ENCODE data around the gene POLRMT.
A peak's percentile ranks its signal among the peaks of the same experiment; 100 is the strongest.
"Not testable (repeated sequence)": the region's sequence is repeated elsewhere in the genome, so short reads cannot be mapped to it uniquely, and the experiment has no call there.

Gene POLRMT

DNA sequence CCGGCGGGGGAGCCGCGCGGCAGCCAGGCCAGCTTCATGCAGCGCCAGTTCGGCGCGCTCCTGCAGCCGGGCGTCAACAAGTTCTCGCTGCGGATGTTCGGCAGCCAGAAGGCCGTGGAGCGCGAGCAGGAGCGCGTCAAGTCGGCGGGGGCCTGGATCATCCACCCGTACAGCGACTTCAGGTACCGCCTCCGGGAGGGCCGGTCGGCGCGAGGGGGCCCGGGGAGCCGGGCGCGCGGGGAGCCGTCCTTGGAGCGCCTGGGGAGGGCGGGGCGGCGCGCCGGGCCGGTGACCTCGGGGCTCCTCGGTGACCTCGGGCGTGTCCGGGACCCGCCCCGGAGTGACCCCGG is 43.0 kb downstream of the POLRMT start:
- peak; percentile 46 for DNase-seq

DNA sequence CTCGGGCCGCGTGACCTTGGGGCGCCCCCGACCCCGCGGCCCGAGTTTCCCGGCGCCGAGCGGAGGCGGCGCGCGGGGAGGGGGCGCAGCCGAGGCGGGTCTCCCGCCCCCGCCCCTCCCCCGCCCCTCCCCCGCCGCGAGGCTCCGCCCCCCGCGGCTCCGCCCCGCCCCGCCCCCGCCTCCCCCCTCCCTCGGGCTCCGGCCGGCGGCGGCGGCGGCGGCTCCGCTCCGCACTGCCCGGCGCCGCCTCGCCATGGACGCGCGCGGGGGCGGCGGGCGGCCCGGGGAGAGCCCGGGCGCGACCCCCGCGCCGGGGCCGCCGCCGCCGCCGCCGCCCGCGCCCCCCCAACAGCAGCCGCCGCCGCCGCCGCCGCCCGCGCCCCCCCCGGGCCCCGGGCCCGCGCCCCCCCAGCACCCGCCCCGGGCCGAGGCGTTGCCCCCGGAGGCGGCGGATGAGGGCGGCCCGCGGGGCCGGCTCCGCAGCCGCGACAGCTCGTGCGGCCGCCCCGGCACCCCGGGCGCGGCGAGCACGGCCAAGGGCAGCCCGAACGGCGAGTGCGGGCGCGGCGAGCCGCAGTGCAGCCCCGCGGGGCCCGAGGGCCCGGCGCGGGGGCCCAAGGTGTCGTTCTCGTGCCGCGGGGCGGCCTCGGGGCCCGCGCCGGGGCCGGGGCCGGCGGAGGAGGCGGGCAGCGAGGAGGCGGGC is 43.5 kb downstream of the POLRMT start, which contains the start of gene HCN2:
Gene HCN2, plus strand, starts transcription at position 189 of the 703 bp plus-strand sequence. Its CDS starts 65 bp downstream, at position 254.
- DNase-seq = no peak

DNA sequence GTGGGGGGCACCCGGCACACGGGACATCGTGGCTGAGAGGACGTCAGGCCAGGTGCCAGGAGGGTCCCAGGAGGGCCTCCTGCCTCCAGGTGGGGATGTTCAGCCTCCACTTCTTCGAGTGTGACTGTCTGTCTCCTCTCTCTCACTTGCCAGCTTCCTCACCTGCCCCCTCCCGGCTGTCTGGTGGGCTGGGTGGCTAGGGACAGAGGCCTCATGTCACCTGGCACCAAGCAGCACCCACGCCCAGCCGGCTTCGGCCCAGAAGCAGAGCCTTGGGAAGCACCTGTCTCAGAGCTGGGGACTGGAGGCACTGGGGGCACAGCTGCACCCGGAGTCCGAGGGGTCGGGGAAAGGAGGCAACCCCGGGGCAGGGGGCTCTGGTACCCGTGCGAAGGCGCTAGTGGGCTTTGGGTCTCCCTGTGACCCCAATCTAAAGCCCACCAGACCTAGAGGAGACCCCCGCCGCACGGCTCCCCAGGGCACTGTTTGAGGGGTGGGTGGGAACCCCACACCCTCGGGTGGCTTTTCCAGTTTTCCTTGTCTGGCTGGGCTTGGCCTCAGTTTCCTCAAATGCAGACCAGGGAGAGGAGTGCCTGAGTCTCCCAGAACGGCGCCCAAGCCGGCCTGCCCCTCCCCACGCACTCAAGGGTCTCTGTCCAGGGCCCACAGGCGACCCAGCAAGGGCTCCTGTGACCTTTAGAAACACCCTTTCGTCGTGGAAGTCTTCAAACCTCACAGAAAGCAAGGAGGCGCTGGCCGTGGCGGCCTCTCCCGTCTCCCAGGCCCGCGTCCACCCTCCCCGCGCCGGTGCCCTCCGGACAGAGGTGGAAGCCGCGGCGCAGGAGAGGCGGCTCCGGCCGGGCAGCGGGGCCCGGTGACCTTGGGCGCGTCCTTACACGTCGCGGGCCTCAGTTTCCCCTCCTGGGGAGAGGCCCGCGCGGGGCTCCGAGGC is 44.3 kb downstream of the POLRMT start:
- no peak for DNase-seq

DNA sequence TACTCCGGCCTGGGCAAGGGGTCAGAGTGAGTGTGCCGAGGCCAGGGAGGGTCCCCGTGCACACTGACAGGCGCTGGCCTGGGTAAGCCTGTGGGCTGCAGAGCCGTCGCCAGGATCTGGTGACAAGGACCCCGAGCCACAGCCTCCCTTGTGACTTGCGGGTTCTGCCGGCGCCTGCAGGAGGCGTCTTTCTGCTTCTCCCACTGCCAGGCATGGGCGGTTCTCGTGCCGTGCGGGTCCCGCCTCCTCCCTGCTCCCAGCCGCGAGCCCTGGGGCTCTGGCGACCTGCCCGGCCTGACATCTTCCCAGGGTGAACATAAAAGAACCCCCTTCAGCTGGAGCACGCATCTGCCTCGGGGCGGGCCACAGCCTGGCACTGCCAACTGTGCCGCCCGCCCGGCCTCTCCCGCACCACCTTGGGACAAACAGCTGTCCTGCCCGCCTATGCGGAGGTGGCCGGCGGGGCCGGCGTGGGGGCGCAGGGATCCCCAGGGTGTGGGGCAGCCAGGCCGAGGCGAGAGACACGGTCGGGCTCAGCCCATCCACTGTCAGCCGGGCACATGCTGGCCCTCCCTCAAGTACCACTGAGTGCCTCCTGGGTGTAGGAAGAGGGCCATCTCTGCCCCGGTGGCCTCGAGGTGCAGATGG is 45.1 kb downstream of the POLRMT start:
- DNase-seq = peak; percentile 83

DNA sequence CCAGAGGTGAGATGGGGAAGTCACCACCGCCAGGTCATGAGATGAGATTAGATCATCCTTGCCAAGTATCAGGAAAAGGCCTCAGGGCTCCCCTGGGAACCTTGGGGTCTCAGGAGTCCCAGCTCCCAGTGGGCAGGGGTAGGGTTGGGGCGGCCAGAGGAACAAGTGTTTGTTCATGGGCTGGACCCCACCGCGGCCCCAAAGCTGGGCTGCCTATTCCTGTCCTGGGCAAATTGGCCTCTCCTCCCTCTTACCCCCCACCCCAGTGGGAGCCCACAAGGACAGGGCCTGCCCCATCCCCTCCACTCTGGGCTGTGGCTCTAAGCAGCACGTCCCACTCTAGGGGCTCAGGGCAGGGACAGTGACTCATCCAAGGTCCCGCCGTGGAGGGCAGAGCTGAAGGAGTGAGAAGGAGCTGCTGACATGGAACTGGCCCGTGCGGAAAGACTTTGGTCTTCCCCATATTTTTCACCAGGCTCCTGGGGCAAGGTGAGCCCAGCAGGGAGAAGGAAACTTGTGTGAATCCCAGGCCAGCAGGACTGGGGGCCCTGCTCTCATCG is 47.7 kb downstream of the POLRMT start:
- DNase-seq = no peak

DNA sequence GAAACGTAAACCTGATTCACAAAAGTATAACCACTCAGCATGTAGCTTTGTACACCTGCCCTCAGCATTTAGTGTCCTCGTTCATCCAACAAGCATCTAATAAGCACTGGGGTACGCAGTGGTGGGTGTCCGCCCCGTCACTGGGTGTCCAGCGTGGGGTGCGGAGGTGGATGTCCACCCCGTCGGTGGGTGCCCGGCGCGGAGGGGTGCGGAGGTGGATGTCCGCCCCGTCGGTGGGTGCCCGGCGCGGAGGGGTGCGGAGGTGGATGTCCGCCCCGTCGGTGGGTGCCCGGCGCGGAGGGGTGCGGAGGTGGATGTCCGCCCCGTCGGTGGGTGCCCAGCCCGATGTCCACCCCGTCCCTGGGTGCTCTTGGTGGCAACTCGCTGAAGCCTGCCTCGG is 48.2 kb downstream of the POLRMT start:
- DNase-seq = not testable (repeated sequence)

DNA sequence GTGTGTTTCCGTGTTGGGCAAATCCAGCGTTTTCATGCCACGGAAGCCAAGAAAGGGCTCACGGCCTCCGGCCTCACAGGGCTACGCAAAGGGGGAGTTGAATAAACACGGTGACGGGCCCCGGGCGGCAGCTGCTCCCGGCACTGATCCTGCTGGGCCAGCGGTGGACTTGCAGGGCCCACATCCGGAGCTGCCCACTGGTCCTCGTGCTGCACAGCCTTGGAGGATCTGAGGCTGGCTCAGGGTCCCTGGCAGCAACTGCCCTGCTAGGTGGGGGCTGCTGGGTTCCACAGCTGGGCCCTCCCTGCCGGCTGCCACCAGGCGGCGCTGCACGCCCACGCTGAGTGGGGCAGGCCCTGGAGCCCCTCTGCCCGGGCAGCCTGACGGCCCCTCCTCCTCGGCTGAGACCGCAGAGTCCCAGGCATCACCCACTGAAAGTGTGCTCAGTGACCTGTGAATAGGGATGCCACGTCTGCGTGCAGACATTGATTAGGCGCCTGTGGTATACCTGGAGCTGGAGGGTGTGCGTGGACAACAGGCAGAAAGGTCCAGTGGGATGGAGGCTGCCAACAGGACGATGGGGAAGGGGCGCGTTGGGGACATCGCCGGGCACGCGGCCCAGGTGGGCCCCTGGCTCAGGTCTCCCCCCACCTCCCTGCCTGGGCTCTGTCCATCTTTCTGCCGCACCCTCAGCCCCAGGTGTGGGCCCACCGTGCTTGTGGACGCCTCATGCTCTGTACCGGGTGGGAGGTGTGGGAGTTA is 48.9 kb downstream of the POLRMT start:
- DNase-seq = peak; percentile 70

DNA sequence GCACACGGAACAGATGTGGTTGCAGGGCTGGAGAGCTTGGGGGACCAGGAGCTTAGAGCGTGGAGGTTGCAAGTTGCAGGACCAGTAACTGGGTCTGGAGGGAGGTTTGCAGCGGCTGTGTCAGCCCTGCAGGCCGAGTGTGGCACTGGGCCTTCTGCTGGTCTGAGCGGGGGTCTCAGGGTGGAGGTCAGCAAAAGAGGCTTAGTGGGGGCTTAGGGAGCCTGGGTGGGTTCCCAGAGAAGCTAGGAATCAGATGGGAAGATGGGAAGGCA is 49.4 kb downstream of the POLRMT start:
- DNase-seq = no peak

DNA sequence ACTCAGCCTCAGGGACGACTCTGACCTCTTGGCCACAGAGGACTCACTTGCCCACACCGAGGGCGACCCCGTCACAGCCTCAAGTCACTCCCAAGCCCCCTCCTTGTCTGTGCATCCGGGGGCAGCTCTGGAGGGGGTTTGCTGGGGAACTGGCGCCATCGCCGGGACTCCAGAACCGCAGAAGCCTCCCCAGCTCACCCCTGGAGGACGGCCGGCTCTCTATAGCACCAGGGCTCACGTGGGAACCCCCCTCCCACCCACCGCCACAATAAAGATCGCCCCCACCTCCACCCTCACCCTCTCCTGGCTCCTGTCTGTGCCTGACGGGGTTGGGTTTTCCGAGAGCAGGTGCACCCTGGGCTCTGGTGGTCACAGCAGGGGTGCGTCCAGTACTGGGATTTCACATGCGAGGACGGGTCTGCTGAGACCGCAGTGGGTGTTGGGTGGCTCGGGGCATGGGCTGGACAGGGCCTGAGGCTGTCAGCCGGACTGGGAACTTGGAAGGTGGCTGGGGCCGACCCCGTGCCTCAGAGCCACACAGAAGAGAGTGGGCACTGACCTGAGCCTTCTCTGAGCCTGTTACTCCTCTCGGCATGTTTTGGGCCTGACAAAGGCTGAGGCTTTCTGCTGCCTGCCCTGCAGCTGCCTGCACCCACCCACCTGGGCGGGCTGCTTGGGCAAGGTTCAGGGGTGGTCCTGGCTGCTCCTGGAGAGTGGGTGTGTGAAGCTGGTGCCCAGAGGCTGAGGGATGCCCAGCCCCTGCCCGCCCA is 50.0 kb downstream of the POLRMT start:
- no peak for DNase-seq

DNA sequence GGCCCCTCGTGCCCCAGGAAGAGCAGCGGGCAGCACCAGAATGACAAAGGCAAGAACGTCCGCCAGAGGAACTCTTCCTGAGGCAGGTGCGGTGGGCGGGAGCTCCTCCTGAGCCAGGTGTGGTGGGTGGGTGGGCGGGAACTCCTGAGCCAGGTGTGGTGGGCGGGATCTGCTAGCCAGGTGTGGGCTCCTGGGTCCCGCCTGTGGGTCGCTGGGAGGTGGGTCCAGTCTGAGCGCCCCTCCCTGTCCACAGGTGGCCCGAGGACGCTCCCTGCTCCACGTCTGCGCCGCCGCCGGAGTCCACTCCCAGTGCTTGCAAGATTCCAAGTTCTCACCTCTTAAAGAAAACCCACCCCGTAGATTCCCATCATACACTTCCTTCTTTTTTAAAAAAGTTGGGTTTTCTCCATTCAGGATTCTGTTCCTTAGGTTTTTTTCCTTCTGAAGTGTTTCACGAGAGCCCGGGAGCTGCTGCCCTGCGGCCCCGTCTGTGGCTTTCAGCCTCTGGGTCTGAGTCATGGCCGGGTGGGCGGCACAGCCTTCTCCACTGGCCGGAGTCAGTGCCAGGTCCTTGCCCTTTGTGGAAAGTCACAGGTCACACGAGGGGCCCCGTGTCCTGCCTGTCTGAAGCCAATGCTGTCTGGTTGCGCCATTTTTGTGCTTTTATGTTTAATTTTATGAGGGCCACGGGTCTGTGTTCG is 50.7 kb downstream of the POLRMT start:
- DNase-seq = no peak

DNA sequence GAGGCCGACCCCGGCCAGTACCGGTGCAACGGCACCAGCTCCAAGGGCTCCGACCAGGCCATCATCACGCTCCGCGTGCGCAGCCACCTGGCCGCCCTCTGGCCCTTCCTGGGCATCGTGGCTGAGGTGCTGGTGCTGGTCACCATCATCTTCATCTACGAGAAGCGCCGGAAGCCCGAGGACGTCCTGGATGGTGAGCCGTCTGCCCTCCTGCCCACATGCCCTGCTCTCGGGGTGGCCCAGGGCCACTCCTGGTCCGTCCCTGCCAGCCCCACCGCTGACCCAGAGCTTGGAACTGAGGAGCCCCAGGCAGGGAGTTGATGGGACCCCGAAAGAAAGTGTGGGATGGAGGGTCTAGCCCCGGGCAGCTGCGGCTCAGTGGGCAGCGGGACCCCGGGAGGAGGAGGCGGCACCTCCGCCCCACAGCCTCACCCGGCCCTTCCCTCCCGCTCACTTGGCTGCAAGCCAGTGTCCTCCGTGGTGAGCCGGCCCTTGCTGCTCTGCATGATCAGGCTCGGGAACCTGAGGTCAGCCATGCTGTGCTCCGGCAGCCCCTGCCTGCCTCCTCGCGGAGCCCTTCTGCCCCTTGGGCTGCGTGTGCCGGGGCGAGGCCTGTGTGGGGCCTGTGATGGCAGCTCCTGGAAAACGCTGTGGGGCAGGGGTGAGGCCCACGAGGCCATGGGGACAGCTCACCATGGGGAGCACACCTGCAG is 51.8 kb downstream of the POLRMT start:
- DNase-seq = no peak

DNA sequence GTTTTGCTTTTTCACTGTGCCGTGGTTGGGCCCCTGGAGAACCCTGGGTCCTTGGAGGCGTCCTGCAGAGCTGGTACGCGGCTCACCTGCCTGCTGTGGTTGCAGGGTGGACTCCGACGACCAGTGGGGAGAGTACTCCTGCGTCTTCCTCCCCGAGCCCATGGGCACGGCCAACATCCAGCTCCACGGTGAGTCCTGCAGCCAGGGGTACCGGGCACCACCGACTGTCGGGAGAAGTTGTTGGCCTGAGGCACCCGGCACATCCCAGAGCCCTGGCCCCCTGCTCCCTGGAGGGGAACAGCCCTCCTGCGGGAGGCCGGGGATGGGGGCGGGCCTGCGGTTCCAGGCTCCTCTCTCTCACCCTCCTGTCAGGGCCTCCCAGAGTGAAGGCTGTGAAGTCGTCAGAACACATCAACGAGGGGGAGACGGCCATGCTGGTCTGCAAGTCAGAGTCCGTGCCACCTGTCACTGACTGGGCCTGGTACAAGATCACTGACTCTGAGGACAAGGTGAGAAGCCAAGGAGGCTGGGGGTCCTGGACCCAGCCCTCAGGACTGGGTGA is 53.0 kb downstream of the POLRMT start:
- no peak for DNase-seq

DNA sequence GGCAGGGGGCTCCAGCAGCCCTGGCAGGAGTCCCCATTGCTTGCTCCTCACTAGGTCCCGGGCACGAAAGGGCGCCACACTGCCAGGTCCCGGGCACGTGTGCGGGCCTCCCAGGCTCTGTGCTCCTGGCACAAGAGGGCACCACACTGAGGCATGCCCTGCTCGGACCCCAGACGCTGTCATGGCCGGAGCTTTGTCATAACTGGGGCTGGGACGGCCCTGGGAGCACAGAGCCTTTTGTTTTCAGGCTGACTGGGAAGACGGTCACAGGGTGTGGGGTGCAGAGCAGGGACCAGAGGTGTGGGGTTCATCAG is 53.5 kb downstream of the POLRMT start:
- DNase-seq = no peak

DNA sequence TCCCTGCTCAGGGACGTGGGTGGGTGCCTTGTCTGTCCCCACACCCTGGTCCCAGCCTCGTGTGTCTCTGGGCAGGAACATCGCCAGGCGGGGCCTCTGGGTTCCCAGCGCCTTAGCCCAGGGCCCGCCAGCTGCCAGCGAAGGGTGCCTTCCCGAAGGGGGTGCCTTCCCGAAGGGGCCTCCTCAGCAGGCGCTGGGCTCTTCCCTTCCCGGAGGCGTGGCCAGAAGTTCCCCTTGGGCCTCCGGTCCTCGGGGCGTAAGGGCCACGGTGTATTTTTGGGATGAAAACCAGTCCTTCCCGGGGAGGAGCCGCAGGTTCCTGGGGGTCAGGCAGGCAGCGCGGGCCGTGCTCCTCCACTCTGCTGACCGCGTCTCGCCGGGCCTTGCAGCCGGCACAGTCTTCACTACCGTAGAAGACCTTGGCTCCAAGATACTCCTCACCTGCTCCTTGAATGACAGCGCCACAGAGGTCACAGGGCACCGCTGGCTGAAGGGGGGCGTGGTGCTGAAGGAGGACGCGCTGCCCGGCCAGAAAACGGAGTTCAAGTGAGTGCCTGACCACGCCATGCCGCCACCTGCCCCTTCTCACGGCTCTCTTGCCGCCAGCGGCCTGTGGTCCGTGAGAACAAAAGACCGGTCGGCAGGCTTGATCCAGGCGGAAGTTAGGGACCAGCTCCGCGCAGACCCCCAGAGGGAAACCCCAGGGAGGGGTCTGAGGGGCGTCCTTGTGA is 54.1 kb downstream of the POLRMT start:
- no peak for DNase-seq

DNA sequence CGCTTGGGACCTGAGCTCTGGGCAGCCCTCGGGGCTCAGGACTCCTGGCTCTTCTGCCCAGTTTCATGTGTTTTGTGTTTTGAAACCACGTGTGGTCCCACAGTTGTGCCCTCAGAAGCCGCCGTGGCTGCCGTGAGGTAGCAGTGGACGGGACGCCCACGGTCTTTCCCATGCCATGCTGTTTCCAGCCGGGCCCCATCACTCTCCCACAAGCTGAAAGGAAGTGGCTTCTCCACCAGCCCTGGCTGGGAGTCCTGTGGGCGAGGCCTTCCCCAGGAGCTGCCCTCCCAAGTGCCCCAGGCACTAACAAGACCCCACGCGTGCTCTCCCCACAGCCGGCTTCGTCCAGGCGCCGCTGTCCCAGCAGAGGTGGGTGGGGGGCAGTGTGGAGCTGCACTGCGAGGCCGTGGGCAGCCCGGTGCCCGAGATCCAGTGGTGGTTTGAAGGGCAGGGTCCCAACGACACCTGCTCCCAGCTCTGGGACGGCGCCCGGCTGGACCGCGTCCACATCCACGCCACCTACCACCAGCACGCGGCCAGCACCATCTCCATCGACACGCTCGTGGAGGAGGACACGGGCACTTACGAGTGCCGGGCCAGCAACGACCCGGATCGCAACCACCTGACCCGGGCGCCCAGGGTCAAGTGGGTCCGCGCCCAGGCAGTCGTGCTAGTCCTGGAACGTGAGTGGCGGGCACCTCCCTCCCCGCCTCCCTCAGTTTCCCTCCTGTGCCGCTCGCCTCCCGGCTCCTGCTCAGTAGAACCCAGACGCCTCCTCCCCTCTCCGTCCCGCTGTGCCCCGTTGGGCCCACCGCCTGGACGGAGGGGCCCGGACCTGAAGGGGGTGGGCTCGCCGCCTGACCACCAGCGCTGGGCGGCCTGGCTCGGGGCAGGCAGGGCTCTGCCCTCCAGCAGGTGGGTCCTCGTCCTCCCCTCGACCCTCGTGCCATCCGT is 55.6 kb downstream of the POLRMT start:
- DNase-seq = no peak

DNA sequence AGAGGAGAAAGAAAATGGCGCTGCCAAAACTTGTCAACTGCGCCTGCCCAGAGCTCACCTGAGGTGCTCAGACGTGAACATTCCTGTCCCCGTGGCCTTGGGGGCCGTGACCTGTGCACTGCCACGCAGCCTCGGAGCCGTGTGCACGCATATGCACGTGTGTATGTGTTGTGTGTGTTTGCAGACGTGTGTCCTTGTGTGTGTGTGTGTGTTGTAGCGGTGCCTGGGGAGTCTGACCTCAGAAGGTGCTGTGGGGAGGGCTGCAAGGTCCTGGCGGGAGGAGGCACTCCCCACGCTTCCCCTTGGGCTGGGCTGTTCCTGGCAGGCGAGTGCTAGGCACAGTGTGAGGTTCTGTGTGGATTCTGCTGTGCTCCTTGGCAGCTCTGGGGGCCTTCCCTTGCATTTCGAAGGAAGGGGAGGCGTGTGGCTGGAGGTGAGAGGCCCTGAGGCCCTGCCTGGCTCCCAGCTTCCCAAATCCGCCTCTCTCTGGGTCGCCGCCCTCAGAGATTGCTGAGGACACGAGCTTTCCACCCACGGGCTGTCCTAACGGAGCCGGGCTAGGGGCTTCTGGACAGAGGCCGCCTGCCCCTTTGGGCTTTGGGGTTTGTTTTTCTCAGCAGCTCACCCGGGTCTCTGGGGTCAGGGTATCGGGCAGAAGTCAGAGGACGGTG is 56.4 kb downstream of the POLRMT start:
- DNase-seq = no peak

DNA sequence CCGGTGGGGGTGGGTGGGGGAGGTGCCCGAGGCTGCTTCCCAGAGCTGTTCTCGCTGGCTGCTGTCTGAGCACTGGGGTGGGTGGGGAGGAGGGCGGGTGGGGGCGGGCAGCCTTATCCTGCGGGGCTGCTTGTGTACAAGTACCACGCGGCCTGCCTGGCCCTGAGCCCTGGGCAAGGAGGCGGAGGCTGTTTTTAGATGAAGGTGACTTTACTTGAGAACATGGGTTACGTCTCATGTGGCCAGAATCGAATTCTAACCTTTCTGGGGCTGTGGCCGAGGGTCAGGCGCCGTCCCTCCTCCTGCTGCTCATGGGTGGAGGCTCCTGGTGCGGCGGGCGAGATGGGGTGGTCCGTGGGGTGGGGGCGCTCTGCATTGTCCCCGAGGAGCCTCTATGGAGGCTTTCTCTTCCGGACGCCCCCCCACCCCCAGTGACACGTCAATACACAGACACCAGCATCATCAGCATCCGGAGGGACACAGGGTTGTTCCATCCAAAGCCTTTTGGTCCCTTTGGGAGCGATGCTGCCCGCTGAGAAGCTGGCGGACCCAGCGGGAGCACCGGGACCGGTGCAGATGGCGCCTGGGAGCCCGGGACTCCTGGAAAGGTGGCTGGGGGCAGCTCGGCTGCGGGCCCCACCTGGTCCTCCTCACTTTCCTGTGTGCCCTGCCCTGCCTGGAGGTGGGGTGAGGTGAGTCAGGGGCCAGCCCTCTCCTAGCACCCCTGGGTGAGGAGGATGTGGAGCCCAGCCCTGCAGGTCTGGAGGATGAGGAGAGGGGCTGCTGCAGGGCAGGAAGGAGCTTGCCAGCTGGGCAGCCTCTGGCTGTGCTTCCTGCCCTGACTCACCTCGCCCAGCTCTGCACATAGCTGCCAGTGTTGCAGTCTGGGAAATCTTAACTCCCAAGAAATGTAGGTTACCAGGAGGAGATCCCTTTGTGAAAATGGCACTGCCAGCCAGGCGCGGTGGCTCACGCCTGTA is 57.5 kb downstream of the POLRMT start:
- DNase-seq = no peak
